ENCODE data around the gene ICE2. TPM values are rescaled to one million over a fixed set of nuclear protein-coding genes. Genes with fewer than 3 reads are reported as not detected.

Gene ICE2
- total RNA-seq, 1 donor from 2014 or later, result 95.3 TPM

GRCh38 chr15:60471314-60471713, 7.6 kb downstream of the ICE2 start:
- no peak overlapping the region for H3K4me3 ChIP-seq
- no peak overlapping the region for H3K27ac ChIP-seq
- DNase-seq (ENCODE audit: low spot score), result no peak
- no peaks in the 10 kb centered on the region for H3K27me3 ChIP-seq
- Mint-ChIP-seq H3K27me3 (ENCODE audit: insufficient read depth, low read depth) (no peaks in the 10 kb centered on the region), H3K36me3 (peaks cover 27% of the 10 kb centered on the region), H3K27ac (no peak overlapping the region), H3K4me1 (peaks cover 4% of the 10 kb centered on the region), H3K9me3 (no peaks in the 10 kb centered on the region), H3K4me3 (no peak overlapping the region)
- no peaks in the 10 kb centered on the region for H3K9me3 ChIP-seq (ENCODE audit: low read depth)
- peaks cover 63% of the 10 kb centered on the region for H3K79me2 ChIP-seq (ENCODE audit: low read depth)
- H3K36me3 ChIP-seq, result peaks cover 24% of the 10 kb centered on the region
- TF ChIP-seq CTCF (IDR thresholded peaks at IDR 0.05) (no peak), EZH2 (IDR thresholded peaks at IDR 0.05) (no peak), EZH2phosphoT487 (IDR thresholded peaks at IDR 0.05) (no peak)
- H2AFZ ChIP-seq (replicated peaks), result no peak overlapping the region
- peaks cover 2% of the 10 kb centered on the region for H3K4me1 ChIP-seq
- peaks cover 9% of the 10 kb centered on the region for H3F3A ChIP-seq (ENCODE audit: low read depth)
- no peak overlapping the region for H3K9ac ChIP-seq
- H4K20me1 ChIP-seq (ENCODE audit: low read depth), result peaks cover 15% of the 10 kb centered on the region
- no peak overlapping the region for H3K4me2 ChIP-seq

- Mint-ChIP-seq H3K27ac (no peak overlapping the region), H3K36me3 (peaks cover 27% of the 10 kb centered on the region)
- H3K36me3 ChIP-seq, result peaks cover 20% of the 10 kb centered on the region
These were observed 8.9 kb downstream of the ICE2 start for GRCh38 chr15:60469893-60470641.

GRCh38 chr15:60464836-60465630, 13.9 kb downstream of the ICE2 start:
- H3K79me2 ChIP-seq (ENCODE audit: low read depth), result peaks cover 11% of the 10 kb centered on the region
- H3K36me3 Mint-ChIP-seq, result peaks cover 26% of the 10 kb centered on the region
- H3K4me1 ChIP-seq, result no peaks in the 10 kb centered on the region
- no peak overlapping the region for H3K9ac ChIP-seq
- H2AFZ ChIP-seq (replicated peaks), result no peak overlapping the region
- peaks cover 12% of the 10 kb centered on the region for H3F3A ChIP-seq (ENCODE audit: low read depth)
- H3K4me1 Mint-ChIP-seq, result peaks cover 8% of the 10 kb centered on the region
- H4K20me1 ChIP-seq (ENCODE audit: low read depth), result peaks cover 6% of the 10 kb centered on the region
- no peaks in the 10 kb centered on the region for H3K9me3 ChIP-seq (ENCODE audit: low read depth)
- no peak overlapping the region for H3K4me3 Mint-ChIP-seq
- no peaks in the 10 kb centered on the region for H3K9me3 Mint-ChIP-seq
- H3K27me3 Mint-ChIP-seq (ENCODE audit: insufficient read depth, low read depth), result no peaks in the 10 kb centered on the region
- no peak overlapping the region for H3K4me3 ChIP-seq
- no peak overlapping the region for H3K27ac ChIP-seq
- no peak for DNase-seq (ENCODE audit: low spot score)
- no peak for TF ChIP-seq EZH2phosphoT487 (IDR thresholded peaks at IDR 0.05)
- TF ChIP-seq EZH2 (IDR thresholded peaks at IDR 0.05), result no peak
- TF ChIP-seq CTCF (IDR thresholded peaks at IDR 0.05), result no peak
- H3K27ac Mint-ChIP-seq, result no peak overlapping the region
- no peak overlapping the region for H3K4me2 ChIP-seq
- H3K36me3 ChIP-seq, result peaks cover 22% of the 10 kb centered on the region
- no peaks in the 10 kb centered on the region for H3K27me3 ChIP-seq

More at GRCh38 chr15:60469893-60470641, 8.9 kb downstream of the ICE2 start:
- no peaks in the 10 kb centered on the region for H3K9me3 ChIP-seq (ENCODE audit: low read depth)
- peaks cover 17% of the 10 kb centered on the region for H4K20me1 ChIP-seq (ENCODE audit: low read depth)
- H3K4me1 Mint-ChIP-seq, result peaks cover 7% of the 10 kb centered on the region
- H3K27me3 Mint-ChIP-seq (ENCODE audit: insufficient read depth, low read depth), result no peaks in the 10 kb centered on the region
- H3K4me3 Mint-ChIP-seq, result no peak overlapping the region
- no peak overlapping the region for H3K27ac ChIP-seq
- H3K79me2 ChIP-seq (ENCODE audit: low read depth), result peaks cover 51% of the 10 kb centered on the region
- no peak overlapping the region for H3K9ac ChIP-seq
- H3K4me2 ChIP-seq, result no peak overlapping the region
- peaks cover 10% of the 10 kb centered on the region for H3F3A ChIP-seq (ENCODE audit: low read depth)
- no peak overlapping the region for H2AFZ ChIP-seq (replicated peaks)
- H3K27me3 ChIP-seq, result no peaks in the 10 kb centered on the region
- no peaks in the 10 kb centered on the region for H3K4me1 ChIP-seq
- H3K9me3 Mint-ChIP-seq, result no peaks in the 10 kb centered on the region
- DNase-seq (ENCODE audit: low spot score), result no peak
- TF ChIP-seq CTCF (IDR thresholded peaks at IDR 0.05) (no peak), EZH2 (IDR thresholded peaks at IDR 0.05) (no peak)
- no peak overlapping the region for H3K4me3 ChIP-seq
